DMS79 (cell line): ENCODE measurements around the gene DYNC2I2.
"Not testable (repeated sequence)": the region's sequence is repeated elsewhere in the genome, so short reads cannot be mapped to it uniquely, and the experiment has no call there.

Experiments
- DNase-seq: peaks from one replicate; lab custom pipeline; 2025; lab: John Stamatoyannopoulos, UW

The DYNC2I2 gene

DNA sequence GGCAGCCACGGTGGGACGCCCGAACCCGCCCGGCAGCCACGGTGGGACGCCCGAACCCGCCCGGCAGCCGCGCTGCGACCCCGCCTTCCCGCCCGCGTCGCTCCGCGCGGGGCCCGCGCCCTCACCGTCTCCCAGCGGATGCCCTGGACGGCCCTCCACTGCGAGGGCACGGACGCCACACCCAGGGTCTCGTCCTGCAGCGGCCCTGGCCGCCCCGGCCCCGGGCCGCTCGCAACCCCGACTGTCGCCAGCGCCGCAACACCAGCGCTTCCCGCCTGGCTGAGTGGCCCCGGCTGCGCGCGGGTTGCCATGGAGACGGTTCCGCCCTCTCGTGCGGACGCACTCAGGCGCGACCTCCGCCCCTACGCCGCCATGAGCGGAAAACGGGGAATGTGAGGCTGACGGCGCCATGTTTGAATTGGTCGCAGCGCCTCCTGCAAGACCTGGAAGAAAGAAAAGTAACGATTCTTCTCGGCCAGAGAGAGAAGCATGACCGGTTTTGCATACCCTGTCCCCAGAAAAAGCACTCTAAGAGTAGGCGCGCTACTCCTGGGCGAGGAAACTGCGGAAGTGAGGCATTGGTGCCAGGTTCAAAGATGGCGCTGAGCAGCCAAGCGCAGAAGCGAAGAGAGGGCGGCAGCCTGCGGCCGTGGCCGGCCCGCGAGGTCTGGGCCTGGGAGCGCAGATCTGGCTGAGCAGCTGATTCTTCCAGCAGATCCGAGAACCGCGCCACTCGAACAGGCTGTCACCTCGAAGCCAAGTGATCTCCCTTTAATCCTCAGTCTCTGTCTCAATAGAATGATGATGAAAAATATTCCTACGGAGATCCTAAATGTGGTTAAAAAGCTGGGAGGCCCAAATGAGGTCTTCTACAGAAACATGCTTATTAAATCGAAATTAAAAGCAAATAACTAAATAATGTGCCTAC, at the start of gene DYNC2I2:
Gene DYNC2I2, minus strand, starts transcription at position 432 of the 928 bp plus-strand sequence. Its CDS starts 121 bp downstream, at position 311.
- peak; percentile 82 for DNase-seq

DNA sequence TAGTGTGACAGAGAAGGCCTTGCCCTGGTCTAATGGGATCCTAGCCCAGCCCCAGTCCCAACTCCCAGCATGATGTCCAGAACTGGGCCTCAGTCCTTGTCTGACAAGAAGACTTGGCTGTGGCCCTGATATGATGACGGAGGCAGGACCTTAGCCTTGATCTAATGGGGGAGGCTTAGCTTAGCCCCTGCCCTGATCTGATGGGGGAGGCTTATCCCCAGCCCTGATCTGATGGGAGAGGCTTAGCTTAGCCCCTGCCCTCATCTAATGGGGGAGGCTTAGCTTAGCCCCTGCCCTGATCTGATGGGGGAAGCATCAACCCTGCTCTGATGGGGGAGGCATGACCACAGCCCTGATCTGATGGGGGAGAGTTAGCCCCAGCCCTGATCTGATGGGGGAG, 49.4 kb upstream of the DYNC2I2 start:
- DNase-seq: no peak

DNA sequence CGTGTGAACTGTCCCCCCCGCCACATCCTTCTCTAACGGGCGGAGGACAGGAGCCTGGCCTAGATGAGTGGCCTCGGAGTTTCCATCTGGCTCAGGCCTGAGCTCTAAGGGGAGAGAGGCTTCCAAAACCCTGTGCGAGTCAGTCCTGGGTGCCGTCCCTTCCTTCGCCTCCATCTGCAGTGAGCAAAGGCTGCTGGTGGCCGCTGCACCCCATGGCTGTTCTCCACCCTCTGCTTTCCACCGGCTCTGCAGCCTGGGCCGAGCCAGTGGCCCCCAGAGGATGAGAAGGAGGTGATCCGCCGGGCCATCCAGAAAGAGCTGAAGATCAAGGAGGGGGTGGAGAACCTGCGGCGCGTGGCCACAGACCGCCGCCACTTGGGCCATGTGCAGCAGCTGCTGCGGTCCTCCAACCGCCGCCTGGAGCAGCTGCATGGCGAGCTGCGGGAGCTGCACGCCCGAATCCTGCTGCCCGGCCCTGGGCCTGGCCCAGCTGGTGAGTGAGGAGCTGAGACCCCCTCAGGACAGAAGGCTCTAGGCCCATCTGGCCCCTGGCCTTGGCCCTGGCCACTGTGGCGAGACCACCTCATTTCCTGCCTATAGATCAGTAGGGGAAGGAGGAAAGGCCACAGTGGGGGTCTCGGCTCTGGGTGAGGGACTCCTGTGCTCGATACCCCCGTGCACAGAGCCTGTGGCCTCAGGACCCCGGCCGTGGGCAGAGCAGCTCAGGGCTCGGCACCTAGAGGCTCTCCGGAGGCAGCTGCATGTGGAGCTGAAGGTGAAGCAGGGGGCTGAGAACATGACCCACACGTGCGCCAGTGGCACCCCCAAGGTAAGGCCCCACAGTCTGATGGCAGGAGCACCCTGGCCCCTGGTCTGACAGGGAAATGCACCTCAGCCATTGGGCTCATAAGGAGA, 48.7 kb upstream of the DYNC2I2 start:
- DNase-seq: no peak

DNA sequence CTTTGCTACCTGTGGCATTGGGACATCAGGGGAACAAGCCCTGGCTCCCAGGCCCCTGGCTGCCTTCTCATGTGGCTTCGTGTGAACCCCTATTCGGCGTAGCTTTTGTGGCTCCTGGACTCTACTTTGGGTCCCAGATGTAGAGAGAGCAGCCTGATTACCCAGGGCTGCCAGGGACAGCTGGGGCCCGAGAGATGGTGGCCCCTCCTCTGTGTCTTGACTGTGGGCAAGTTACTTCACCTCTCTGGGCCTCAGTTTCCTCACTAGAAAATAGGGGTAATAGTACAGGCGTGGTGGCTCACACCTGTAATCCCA, 47.7 kb upstream of the DYNC2I2 start:
- DNase-seq: no peak

DNA sequence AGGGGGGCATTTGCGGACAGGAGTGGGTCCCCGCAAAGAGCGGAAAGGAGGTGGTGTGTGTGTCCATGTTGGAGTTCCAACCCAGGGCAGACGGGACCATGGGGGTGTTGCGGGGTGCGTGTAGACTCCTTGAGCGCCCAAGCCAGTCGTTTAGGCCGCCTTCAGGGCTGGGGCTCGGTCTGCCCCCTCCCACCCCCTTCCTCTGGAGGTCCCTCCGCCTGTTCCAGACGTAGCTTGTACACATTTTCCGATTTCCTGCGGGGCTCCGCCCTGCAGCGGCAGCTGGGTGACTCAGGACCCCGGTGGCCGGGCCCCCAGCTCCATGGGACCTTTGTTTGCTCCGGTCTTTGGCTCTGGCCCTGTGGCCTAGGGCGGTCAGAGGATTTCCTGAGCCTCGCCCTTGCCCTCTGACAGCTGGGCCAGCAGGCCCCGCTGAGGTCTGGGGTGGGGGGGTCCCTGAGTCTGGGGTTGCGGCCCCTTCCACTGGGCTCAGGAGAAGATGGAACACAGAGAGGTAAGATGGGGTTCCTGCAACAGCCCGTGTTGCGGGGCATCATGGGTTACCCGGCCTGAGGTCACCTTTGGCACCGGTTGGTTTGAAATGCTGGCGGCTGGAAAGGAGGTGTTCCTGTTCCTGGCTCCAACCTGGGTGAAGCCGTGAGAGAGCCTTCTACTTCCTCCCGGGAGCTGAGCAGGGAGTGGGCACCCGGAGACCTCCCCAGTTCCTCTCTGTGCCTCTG, 47.1 kb upstream of the DYNC2I2 start:
- no peak for DNase-seq

DNA sequence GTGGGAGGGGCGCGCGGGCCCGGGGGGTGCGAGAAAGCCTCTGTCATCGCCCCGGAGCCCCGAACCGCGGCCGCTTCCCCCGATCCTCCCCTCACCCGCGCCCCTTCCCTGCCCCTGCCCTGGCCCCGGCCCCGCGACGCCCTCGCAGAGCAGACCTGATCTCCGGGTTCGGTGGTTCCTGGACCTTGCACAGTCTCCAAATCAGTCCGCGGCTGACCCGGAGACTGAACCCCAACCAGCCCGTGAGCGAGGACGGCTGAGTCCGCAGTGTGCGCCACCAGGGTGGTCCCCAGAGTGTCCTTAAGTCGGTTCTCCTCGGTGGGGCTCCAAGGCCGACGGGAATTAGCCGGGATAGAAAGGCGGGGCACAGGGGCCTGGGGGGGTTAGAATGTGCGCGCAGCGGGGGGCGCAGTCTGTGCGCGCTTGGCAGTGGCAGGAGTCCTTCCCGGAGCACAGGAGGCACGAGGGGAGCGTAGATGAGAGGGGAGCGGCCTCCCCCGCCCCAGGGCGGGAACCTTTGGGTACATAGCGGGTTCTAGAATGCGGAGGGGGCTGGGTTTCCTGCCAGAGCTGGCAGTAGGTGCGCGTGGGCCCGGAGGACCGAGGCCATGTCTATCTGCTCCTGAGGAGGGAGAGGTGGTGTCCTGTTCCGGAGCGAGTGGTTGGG, 46.4 kb upstream of the DYNC2I2 start:
- DNase-seq: peak; percentile 19

DNA sequence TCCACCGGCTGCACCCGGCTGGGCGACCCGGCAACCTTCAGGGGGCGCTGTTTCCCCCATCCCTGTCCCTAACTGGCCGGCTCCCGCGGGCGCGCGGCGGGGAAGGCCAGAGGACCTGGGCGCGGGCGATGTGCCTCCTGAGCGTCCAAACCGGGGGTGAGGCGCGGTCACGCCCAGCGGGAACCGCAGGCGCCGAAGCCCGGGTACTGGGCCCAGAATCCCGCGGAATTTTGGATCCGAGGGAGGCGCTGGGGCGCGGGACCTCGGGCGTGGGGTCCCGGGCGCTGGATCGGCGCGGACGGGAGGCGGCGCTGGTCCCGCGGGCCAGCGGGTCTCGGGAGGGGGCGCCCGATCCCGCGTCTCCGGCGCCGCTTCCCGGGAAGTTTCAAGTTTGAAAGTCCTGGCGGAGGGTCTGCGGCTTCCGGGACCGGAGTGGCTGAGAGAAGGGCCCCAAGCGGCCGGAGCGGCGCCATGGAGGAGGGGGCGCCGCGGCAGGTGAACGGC, 45.9 kb upstream of the DYNC2I2 start, which contains the start of gene PKN3:
Gene PKN3, plus strand, starts transcription at position 59 of the 504 bp plus-strand sequence. Its CDS starts 413 bp downstream, at position 472.
- DNase-seq: peak; percentile 75

DNA sequence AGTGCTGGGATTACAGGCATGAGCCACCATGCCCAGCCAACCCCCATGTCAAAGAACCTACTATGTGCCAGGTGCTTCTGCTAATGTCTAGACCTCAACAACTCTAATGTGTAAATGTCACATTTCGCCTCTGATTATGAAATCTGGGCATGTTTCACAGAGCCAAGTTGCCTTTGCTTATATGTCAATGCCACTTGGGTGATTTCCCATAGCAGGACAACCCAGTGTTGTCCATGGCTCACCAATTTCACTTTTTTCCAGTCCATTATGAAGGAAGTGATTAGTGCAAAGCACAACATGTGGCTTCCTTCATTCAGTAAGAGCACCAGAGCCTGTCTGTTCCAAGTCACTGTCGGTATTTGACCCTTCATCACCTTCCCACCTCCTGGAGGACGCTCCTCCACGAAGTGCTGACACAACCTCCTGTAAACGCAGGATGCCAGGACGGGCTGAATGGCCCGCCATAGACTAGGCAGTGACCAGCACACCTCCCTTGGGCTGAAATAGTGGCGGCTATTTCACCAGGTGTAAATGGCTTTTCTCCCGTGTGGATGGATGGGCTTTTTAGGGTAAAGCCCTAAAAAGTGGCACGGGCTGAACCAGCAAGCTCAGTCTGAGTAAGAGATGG, 44.7 kb upstream of the DYNC2I2 start:
- no peak for DNase-seq

DNA sequence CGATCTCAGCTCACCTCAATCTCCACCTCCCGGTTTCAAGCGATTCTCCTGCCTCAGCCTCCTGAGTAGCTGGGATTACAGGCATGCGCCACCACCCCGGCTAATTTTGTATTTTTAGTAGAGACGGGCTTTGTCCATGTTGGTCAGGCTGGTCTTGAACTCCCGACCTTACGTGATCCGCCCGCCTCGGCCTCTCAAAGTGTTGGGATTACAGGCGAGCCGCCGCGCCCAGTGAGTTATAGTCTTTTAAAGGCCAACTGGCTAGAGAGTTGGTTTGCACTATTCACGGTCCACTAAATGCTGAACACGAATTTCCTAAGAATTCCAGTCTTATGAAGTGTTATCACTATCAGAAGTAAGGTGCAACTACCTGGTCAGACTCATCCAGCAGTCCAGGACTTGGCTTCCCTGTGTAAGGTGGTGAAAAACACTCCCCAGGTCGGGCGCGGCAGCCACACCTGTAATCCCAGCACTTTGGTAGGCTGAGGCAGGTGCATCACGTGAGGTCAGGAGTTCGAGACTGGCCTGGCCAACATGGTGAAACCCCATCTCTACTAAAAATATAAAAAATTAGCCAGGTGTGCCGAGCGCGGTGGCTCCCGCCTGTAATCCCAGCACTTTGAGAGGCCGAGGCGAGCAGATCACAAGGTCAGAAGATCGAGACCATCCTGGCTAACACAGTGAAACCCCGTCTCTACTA, 42.6 kb upstream of the DYNC2I2 start:
- DNase-seq: not testable (repeated sequence)

DNA sequence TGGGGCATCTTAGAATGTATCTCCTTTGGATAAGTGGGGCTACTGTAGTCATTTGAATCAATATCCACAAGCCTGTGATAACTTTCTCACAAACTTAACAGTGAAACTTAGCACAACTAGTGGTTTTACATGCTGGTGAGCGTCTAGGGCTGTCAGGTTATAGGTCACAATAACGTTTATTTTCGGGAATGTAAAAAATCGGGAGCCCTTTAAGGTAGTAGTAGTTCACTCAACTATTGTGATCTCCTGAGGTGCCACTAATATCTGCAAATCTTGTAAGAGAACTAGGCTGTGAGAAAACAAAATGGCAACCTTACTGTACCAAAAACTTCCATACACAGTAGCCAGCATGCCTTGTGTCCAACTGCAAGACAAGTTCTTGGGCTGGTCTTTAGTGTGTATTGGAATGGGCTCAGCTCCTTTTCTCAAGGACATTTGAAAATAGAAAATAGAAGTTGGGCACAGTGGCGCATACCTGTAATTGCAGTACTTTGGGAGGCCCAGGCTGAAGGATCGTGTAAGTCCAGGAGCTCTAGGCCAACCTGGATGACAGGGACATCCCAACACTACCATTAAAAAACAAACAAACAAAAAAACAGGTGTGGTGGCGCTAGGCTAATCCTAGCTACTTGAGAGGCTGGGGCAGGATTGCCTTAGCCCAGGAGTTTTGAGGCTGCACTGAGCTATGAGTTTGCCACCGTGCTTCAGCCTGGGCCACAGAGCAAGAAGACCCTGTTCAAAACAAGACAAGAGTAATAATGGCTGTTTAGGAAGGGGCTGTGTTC, 40.5 kb upstream of the DYNC2I2 start:
- no peak for DNase-seq

DNA sequence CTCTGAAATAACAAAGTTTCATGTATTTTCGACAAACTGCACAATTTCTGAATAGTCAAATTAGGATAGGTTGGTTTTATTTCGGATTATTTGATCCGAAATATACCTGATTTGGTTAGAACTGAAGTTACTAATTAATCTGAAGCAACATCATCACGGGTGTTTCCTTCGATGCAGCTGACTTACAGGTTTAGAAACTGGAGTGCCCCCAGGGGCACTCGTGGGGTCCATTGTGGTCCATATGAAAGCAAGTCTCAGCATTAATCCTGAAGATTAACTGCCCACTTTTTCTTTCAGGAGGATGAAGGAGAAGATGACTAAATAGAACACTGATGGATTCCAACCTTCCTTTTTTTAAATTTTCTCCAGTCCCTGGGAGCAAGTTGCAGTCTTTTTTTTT, 37.7 kb upstream of the DYNC2I2 start:
- no peak for DNase-seq

DNA sequence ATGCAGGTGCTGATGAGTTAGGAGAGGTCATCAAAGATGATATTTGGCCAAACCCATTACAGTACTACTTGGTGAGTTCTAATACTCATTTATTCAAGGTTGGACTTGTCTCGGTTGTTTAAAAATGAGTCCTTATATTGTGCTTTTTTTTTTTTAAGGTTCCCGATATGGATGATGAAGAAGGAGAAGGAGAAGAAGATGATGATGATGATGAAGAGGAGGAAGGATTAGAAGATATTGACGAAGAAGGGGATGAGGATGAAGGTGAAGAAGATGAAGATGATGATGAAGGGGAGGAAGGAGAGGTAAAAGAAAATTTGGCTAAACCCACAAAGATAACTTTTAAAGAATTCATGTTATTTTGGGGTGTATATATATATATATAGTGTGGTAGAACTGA, 37.1 kb upstream of the DYNC2I2 start:
- DNase-seq: not testable (repeated sequence)

DNA sequence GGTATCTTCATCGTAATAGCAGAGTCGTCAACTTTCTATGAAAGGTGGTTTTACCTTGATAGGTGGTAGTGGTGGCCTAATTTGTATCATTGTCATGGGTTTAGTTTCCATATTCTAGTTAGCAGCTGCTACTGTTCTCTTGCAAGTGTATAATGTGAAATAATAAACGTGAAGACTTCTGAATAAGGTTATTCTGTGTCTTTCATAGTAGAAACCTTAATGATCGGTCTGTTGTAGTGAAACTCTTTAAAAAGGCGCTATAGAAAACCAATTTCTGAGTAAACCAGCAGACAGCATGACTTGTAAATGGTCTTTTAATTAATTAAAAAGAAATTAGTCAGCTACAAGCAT, 34.0 kb upstream of the DYNC2I2 start:
- DNase-seq: no peak

DNA sequence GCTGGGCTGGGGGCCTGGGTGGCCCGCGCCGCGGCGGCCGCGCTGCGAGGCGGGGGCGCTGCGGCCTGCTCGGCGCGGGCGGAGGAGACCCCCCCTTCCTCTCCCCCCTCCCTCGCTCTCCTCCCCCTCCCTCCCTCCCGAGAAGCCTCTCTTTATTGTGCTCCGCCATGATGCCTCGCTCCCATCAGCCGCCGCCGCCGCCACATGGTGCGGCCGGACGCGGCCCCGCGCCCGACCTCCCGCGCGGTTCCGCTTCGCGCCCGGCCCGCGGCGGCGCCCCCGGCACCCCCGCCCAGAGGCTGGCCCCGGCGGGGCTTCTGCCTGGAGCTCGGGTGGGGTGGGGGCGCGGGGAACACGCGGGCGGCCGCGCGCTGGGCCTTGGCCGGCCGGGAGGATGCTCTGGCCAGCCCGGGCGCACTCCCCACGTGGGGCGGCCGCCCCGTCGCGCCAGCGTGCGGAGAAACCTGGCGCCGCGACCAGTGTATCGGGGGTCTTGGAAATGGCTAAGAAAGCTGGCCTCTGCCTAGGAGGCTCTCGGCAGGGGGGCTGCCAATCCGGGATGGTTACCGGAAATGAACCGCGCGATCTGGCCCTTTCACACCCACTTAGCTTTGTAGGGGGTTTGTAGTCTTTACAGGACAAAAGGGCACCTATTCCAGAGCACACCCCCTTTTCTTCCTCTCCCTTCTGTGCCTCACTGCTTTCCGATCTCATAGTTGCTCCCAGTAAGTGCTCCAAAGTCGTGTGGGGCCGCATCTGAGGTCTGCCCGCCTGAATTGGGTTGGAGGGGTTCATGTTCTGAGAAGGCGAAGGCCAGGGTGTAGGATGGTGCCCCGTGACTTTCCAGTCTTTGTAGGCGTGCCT, 33.4 kb upstream of the DYNC2I2 start:
- DNase-seq: no peak

DNA sequence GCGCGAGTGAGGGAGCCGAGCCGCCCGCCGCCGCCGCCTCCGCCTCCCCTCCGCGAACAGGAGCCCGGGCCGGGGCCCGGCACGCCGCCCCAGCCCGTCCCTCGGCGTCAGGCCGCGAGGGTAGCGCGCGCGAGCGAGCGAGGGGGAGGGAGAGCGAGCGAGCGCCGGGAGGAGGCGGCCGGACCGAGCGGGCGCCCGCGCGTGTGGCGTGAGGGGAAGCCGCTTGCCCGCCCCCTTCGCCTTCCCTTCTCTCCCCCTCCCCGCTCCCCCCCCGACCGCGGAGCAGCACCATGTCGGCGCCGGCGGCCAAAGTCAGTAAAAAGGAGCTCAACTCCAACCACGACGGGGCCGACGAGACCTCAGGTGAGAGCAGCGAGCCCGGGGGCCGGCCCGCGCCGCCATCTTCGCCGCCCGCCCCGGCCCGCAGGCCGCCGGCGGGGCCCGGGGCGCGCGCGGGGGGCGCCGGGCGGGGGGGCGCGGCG, 32.7 kb upstream of the DYNC2I2 start:
- DNase-seq: peak; percentile 56

DNA sequence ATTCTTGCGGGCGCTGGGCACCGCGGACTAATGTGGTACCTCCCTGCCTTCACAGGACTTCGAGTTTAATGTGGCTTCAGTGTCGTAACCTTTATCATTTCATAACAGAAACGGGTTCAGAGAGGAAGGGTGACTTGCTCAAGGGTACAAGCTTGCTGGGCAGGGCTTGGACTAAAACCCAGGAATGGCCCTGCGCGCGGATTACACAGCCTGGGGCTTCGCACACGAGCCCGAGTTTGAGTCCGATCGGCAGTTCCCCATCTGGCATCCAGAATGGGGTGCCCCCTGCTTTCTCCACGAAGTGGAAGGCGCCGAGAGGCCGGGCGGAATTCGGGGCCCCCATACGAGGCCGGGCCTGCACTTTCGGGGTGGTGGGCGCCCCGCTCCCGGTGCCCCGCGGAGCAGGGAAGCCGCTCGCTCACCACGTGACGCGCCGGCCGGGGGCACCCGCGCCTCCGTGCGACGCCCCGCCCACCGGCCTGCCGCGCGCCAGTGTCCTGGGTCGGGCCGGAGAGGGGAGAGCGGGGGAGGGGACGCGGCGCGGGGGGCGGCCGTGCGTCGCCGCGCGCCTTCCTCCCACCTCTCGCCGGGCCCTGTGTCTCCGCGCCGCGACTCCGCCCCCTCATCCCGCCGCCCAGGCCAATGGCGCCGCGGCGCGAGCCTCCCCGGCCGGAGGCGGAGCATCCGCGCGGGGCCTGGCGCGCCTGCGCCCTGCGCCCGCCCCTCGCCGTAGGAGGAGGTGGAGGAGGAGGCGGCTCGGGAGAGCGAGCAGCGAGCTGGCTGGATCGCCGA, 32.0 kb upstream of the DYNC2I2 start, which contains the start of gene SET:
Gene SET, plus strand, starts transcription at position 722 of the 792 bp plus-strand sequence. CDS start 361 bp downstream, outside the sequence.
- peak; percentile 86 for DNase-seq

DNA sequence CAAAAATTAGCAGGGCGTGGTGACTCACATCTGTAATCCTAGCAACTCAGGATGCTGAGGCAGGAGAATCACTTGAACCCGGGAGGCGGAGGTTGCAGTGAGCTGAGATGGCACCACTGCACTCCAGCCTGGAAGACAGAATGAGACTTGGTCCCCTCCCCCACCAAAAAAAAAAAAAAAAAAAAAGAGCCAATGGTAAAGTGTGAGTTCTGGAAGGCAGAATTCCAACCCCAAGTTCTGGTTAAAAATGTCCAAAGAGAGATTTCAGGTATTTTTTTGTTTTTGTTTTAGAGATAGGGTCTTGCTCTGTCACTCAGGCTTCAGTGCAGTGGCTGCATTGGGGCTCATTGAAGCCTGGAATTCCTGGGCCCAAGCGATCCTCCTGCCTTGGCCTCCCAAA, 30.8 kb upstream of the DYNC2I2 start:
- no peak for DNase-seq
